Mesenchymal stem cell (in vitro differentiated cells and primary cell): ENCODE results near the gene CCDC85B.

Experiments used
- DNase-seq: peaks from one replicate; pipeline ENCODE4 v3.0.0-alpha.2; 2013
- H2AFZ ChIP-seq: one replicate; pipeline ENCODE4 v1.6.1; 2013; ENCODE audit warnings: low read depth, mild to moderate bottlenecking, control low read depth, inconsistent platforms, low read length, moderate library complexity
- H2AK5ac ChIP-seq: 2 replicates; pipeline ENCODE4 v1.6.1; 2013; ENCODE audit warnings: low read length, moderate library complexity, mild to moderate bottlenecking, inconsistent platforms; ENCODE audit not compliant: severe bottlenecking
- H2BK120ac ChIP-seq: one replicate; pipeline ENCODE4 v1.6.1; 2013; ENCODE audit warnings: low read depth, mild to moderate bottlenecking, inconsistent platforms, low read length, moderate library complexity
- H2BK12ac ChIP-seq, 2 experiments: one replicate each; pipeline ENCODE4 v1.6.1; 2013; ENCODE audit warnings: inconsistent platforms in 2 of 2, low read length in 2 of 2, mild to moderate bottlenecking in 2 of 2, moderate library complexity in 2 of 2, control low read depth in 1 of 2
- H2BK15ac ChIP-seq: one replicate; pipeline ENCODE4 v1.6.1; 2013; ENCODE audit warnings: mild to moderate bottlenecking, low read depth, inconsistent platforms; ENCODE audit not compliant: poor library complexity, severe bottlenecking
- H2BK5ac ChIP-seq: 2 replicates; pipeline ENCODE4 v1.6.1; 2013; ENCODE audit warnings: low read depth, mild to moderate bottlenecking, low read length, control low read depth, inconsistent platforms; ENCODE audit not compliant: poor library complexity, severe bottlenecking
- H3K14ac ChIP-seq, 2 experiments: one replicate each; pipeline ENCODE4 v1.6.1; 2013; ENCODE audit warnings: inconsistent platforms in 2 of 2, low read length in 2 of 2, control low read depth in 1 of 2, mild to moderate bottlenecking in 1 of 2, moderate library complexity in 1 of 2
- H3K18ac ChIP-seq, 2 experiments: one replicate each; pipeline ENCODE4 v1.6.1; 2013; ENCODE audit warnings: inconsistent platforms in 2 of 2, low read length in 2 of 2, control low read depth in 1 of 2, low read depth in 1 of 2, mild to moderate bottlenecking in 1 of 2
- H3K23ac ChIP-seq, 2 experiments: one replicate each; pipeline ENCODE4 v1.6.1; 2013; ENCODE audit warnings: inconsistent platforms in 2 of 2, low read length in 2 of 2, mild to moderate bottlenecking in 2 of 2, moderate library complexity in 2 of 2, control low read depth in 1 of 2
- H3K27ac ChIP-seq: 2 replicates; pipeline ENCODE4 v1.5.1; 2013; ENCODE audit warnings: mild to moderate bottlenecking, moderate library complexity, low read length, control low read depth, inconsistent platforms; ENCODE audit not compliant: poor library complexity, severe bottlenecking
- H3K27me3 ChIP-seq, 2 experiments: 2 replicates each; pipeline versions ENCODE4 v1.6.1 to v1.7.0; 2013; ENCODE audit warnings: low read length in 2 of 2, mild to moderate bottlenecking in 2 of 2, moderate library complexity in 2 of 2, control low read depth in 1 of 2, inconsistent platforms in 1 of 2; ENCODE audit not compliant: control insufficient read depth in 1 of 2, insufficient read depth in 1 of 2
- H3K36me3 ChIP-seq, 2 experiments: 2 replicates each; pipeline versions ENCODE4 v1.6.1 to v1.7.0; 2013; ENCODE audit warnings: low read length in 2 of 2, control low read depth in 1 of 2, inconsistent platforms in 1 of 2, low read depth in 1 of 2, mild to moderate bottlenecking in 1 of 2; ENCODE audit not compliant: insufficient read depth in 2 of 2, control insufficient read depth in 1 of 2
- H3K4ac ChIP-seq, 2 experiments: one replicate each; pipeline ENCODE4 v1.6.1; 2013; ENCODE audit warnings: inconsistent platforms in 2 of 2, low read length in 2 of 2, mild to moderate bottlenecking in 2 of 2, moderate library complexity in 2 of 2, control low read depth in 1 of 2, low read depth in 1 of 2
- H3K4me1 ChIP-seq: 2 replicates; pipeline ENCODE4 v1.6.1; 2013; ENCODE audit warnings: low read depth, low read length, control low read depth; ENCODE audit not compliant: control insufficient read depth, insufficient read depth
- H3K4me2 ChIP-seq: 2 replicates; pipeline ENCODE4 v1.6.1; 2013; ENCODE audit warnings: low read length, mild to moderate bottlenecking, inconsistent platforms; ENCODE audit not compliant: poor library complexity, severe bottlenecking
- H3K4me3 ChIP-seq, 2 experiments: 2 replicates each; pipeline versions ENCODE4 v1.5.1 to v1.7.0; 2013; ENCODE audit warnings: low read length in 2 of 2, mild to moderate bottlenecking in 2 of 2, control low read depth in 1 of 2, low read depth in 1 of 2; ENCODE audit not compliant: insufficient read depth in 1 of 2
- H3K79me1 ChIP-seq: replicated peaks from 2 replicates; pipeline ENCODE4 v1.6.1; 2013; ENCODE audit warnings: mild to moderate bottlenecking, control low read depth, low read length, inconsistent platforms; ENCODE audit not compliant: poor library complexity, severe bottlenecking
- H3K9ac ChIP-seq: 2 replicates; pipeline ENCODE4 v1.7.0; 2013; ENCODE audit warnings: mild to moderate bottlenecking, low read length, moderate library complexity
- H3K9me3 ChIP-seq: 2 replicates; pipeline ENCODE4 v1.7.0; 2013; ENCODE audit warnings: mild to moderate bottlenecking, low read length; ENCODE audit not compliant: control insufficient read depth
- H4K8ac ChIP-seq: one replicate; pipeline ENCODE4 v1.6.1; 2013; ENCODE audit warnings: inconsistent platforms, mild to moderate bottlenecking, low read length, moderate library complexity
- H4K91ac ChIP-seq: one replicate; pipeline ENCODE4 v1.6.1; 2013; ENCODE audit warnings: mild to moderate bottlenecking, low read length, inconsistent platforms
- WGBS: methylation state at CpG from one replicate; pipeline ENCODE4 v1.1.7; 2013; ENCODE audit warnings: mixed read lengths; 5-methylcytosine and 5-hydroxymethylcytosine counted together

The CCDC85B gene

GRCh38 chr11:65932558-65932919 lies 42.1 kb downstream of the CCDC85B start:
- H2AFZ ChIP-seq = no peak overlapping the region
- H3K9ac ChIP-seq = no peak overlapping the region
- H3K4ac ChIP-seq = no peak overlapping the region
- H2AK5ac ChIP-seq = no peak overlapping the region
- no peak overlapping the region for H3K4me3 ChIP-seq
- H3K27me3 ChIP-seq = no peaks in the 10 kb centered on the region
- WGBS = 63% methylated on average over 9 of the region's 9 CpGs
- no peak overlapping the region for H3K23ac ChIP-seq
- no peaks in the 10 kb centered on the region for H3K4me1 ChIP-seq
- H4K8ac ChIP-seq = no peak overlapping the region
- H4K91ac ChIP-seq = no peak overlapping the region
- no peaks in the 10 kb centered on the region for H3K36me3 ChIP-seq
- no peak overlapping the region for H2BK12ac ChIP-seq
- no peaks in the 10 kb centered on the region for H3K79me1 ChIP-seq
- H3K4me2 ChIP-seq = no peak overlapping the region
- H3K18ac ChIP-seq = no peak overlapping the region
- no peak overlapping the region for H2BK5ac ChIP-seq
- H2BK120ac ChIP-seq = no peak overlapping the region
- no peak for DNase-seq
- H3K9me3 ChIP-seq = no peaks in the 10 kb centered on the region
- no peak overlapping the region for H2BK15ac ChIP-seq
- H3K14ac ChIP-seq = no peak overlapping the region
- no peak overlapping the region for H3K27ac ChIP-seq

GRCh38 chr11:65934014-65934413 lies 43.5 kb downstream of the CCDC85B start:
- Histone ChIP-seq H3K4me3 (no peak overlapping the region), H2BK12ac (no peak overlapping the region), H3K4me1 (no peaks in the 10 kb centered on the region), H2BK120ac (no peak overlapping the region), H3K4me2 (no peak overlapping the region), H2BK5ac (no peak overlapping the region), H3K27ac (no peak overlapping the region), H4K8ac (no peak overlapping the region), H3K9ac (no peak overlapping the region), H3K79me1 (no peaks in the 10 kb centered on the region), H3K23ac (no peak overlapping the region), H3K14ac (no peak overlapping the region), H3K4ac (no peak overlapping the region), H2BK15ac (no peak overlapping the region), H4K91ac (no peak overlapping the region), H3K9me3 (no peaks in the 10 kb centered on the region), H3K27me3 (no peaks in the 10 kb centered on the region), H3K36me3 (no peaks in the 10 kb centered on the region), H2AK5ac (no peak overlapping the region), H2AFZ (no peak overlapping the region), H3K18ac (no peak overlapping the region)
- 100% methylated on average over 1 of the region's 4 CpGs for WGBS
- DNase-seq = no peak

- H3K4me1 ChIP-seq = peaks cover 2% of the 10 kb centered on the region
- H3K18ac ChIP-seq = no peak overlapping the region
- no peaks in the 10 kb centered on the region for H3K36me3 ChIP-seq
- 55% methylated on average over 3 of the region's 4 CpGs for WGBS
- no peak overlapping the region for H3K9ac ChIP-seq
- H3K4me3 ChIP-seq = no peak overlapping the region
- no peak overlapping the region for H2BK15ac ChIP-seq
- H2AFZ ChIP-seq = no peak overlapping the region
- H4K91ac ChIP-seq = no peak overlapping the region
- no peak overlapping the region for H2BK120ac ChIP-seq
- H2AK5ac ChIP-seq = no peak overlapping the region
- H2BK5ac ChIP-seq = no peak overlapping the region
- H3K79me1 ChIP-seq = no peaks in the 10 kb centered on the region
- no peaks in the 10 kb centered on the region for H3K27me3 ChIP-seq
- no peak overlapping the region for H3K4me2 ChIP-seq
- H3K14ac ChIP-seq = no peak overlapping the region
- DNase-seq = no peak
- H3K23ac ChIP-seq = no peak overlapping the region
- H2BK12ac ChIP-seq = no peak overlapping the region
- no peak overlapping the region for H4K8ac ChIP-seq
- H3K27ac ChIP-seq = no peak overlapping the region
- no peaks in the 10 kb centered on the region for H3K9me3 ChIP-seq
- H3K4ac ChIP-seq = no peak overlapping the region
Measured at GRCh38 chr11:65937766-65938165, 47.3 kb downstream of the CCDC85B start.
